PC-3 (cell line): ENCODE results near the gene RAD23A. TPM values are rescaled to one million over a fixed set of nuclear protein-coding genes. Genes with fewer than 3 reads are reported as not detected.
A peak's percentile ranks its signal among the peaks of the same experiment; 100 is the strongest.

Experiments
- ATAC-seq: fragments of 200-7000 bp; cut with Tn5 transposase; 2 replicates; pipeline ENCODE4 v1.9.1; 2020; ENCODE audit warnings: mild to moderate bottlenecking, moderate library complexity
- BruUV-seq: library from RNA; stranded (reverse); fragments of 400-500 nt; replicated peaks from 2 replicates; lab custom pipeline; 2021; lab: Mats Ljungman, UMichigan
- CTCF ChIA-PET: fragments of 300-600 bp; sonication (Branson Sonifier 250); formaldehyde crosslinking; loops from one replicate; lab custom pipeline; 2022; ENCODE audit warnings: antibody characterized with exemption; lab: Charles Lee
- POLR2A ChIA-PET: fragments of 300-600 bp; sonication (Branson Sonifier 250); formaldehyde crosslinking; loops from one replicate; lab custom pipeline; 2022; ENCODE audit warnings: antibody characterized with exemption; ENCODE audit not compliant: unreplicated experiment; lab: Charles Lee
- DNase-seq: peaks from one replicate; pipeline ENCODE4 v3.0.0-alpha.2; 2015
- H2AFZ ChIP-seq: fragments of 300-600 bp; sonication (generic); 2 replicates; pipeline ENCODE4 v1.6.0; 2016; ENCODE audit warnings: antibody characterized with exemption, low read length
- H3F3A ChIP-seq: fragments of 300-600 bp; sonication (generic); one replicate; pipeline ENCODE4 v1.6.0; 2017; ENCODE audit warnings: antibody characterized with exemption, low read length, control low read depth, mild to moderate bottlenecking; ENCODE audit not compliant: unreplicated experiment
- H3K27ac ChIP-seq: fragments of 300-600 bp; sonication (generic); 2 replicates; pipeline ENCODE4 v1.5.1; 2016; ENCODE audit warnings: mild to moderate bottlenecking, low read length
- H3K27me3 ChIP-seq: fragments of 300-600 bp; sonication (generic); 2 replicates; pipeline ENCODE4 v1.6.1; 2016; ENCODE audit warnings: low read length, mixed read lengths
- H3K36me3 ChIP-seq: fragments of 300-600 bp; sonication (generic); 2 replicates; pipeline ENCODE4 v1.6.1; 2016; ENCODE audit warnings: low read depth, mixed run types, low read length, mixed read lengths
- H3K4me1 ChIP-seq: fragments of 300-600 bp; sonication (generic); 2 replicates; pipeline ENCODE4 v1.5.1; 2016; ENCODE audit warnings: low read length; ENCODE audit not compliant: insufficient read depth
- H3K4me2 ChIP-seq: fragments of 300-600 bp; sonication (generic); 2 replicates; pipeline ENCODE4 v1.6.0; 2016; ENCODE audit warnings: low read length
- H3K4me3 ChIP-seq: fragments of 300-600 bp; sonication (generic); 2 replicates; pipeline ENCODE4 v1.5.1; 2016; ENCODE audit warnings: mild to moderate bottlenecking, low read length, mixed read lengths
- H3K79me2 ChIP-seq: fragments of 300-600 bp; sonication (generic); 2 replicates; pipeline ENCODE4 v1.6.1; 2017; ENCODE audit warnings: low read length, mixed read lengths
- H3K9ac ChIP-seq: fragments of 300-600 bp; sonication (generic); 2 replicates; pipeline ENCODE4 v1.6.0; 2016; ENCODE audit warnings: mild to moderate bottlenecking, low read length
- H3K9me2 ChIP-seq: fragments of 300-600 bp; sonication (generic); replicated peaks from 2 replicates; pipeline ENCODE4 v1.6.1; 2016; ENCODE audit warnings: mixed run types, low read length, mixed read lengths
- H3K9me3 ChIP-seq: fragments of 300-600 bp; sonication (generic); 2 replicates; pipeline ENCODE4 v1.6.1; 2016; ENCODE audit warnings: low read length, mixed read lengths
- H4K20me1 ChIP-seq: fragments of 300-600 bp; sonication (generic); 2 replicates; pipeline ENCODE4 v1.6.1; 2016; ENCODE audit warnings: low read length, mixed read lengths
- EZH2 ChIP-seq: fragments of 300-600 bp; sonication (generic); IDR thresholded peaks from one replicate; pipeline ENCODE4 v1.6.1; 2017; ENCODE audit warnings: antibody characterized with exemption, mild to moderate bottlenecking, low read length; ENCODE audit not compliant: unreplicated experiment
- EZH2phosphoT487 ChIP-seq: fragments of 300-600 bp; sonication (generic); IDR thresholded peaks from 2 replicates; pipeline ENCODE4 v1.6.1; 2018; ENCODE audit warnings: mild to moderate bottlenecking, antibody characterized with exemption, low read length, borderline replicate concordance
- intact Hi-C: fragments of 100-400 bp; cut with micrococcal nuclease; formaldehyde crosslinking; loops from 2 replicates; pipeline ENCODE4 v1.9.0; 2023
- total RNA-seq: library from RNA; depleted of rRNA; stranded (reverse); fragments of >200 nt; gene quantifications from 2 replicates; pipeline ENCODE4 v1.2.3, GENCODE V29; 2014
- TF ChIP-seq, protein P1 (sequence below): fragments of 300-600 bp; sonication (generic); conservative IDR thresholded peaks from 2 replicates; pipeline ENCODE4 v1.5.1; 2017; ENCODE audit warnings: antibody characterized with exemption, low read depth, mild to moderate bottlenecking, low read length

The RAD23A gene
- total RNA-seq, 1 experiment from 2014 or later, result 418 TPM

DNA sequence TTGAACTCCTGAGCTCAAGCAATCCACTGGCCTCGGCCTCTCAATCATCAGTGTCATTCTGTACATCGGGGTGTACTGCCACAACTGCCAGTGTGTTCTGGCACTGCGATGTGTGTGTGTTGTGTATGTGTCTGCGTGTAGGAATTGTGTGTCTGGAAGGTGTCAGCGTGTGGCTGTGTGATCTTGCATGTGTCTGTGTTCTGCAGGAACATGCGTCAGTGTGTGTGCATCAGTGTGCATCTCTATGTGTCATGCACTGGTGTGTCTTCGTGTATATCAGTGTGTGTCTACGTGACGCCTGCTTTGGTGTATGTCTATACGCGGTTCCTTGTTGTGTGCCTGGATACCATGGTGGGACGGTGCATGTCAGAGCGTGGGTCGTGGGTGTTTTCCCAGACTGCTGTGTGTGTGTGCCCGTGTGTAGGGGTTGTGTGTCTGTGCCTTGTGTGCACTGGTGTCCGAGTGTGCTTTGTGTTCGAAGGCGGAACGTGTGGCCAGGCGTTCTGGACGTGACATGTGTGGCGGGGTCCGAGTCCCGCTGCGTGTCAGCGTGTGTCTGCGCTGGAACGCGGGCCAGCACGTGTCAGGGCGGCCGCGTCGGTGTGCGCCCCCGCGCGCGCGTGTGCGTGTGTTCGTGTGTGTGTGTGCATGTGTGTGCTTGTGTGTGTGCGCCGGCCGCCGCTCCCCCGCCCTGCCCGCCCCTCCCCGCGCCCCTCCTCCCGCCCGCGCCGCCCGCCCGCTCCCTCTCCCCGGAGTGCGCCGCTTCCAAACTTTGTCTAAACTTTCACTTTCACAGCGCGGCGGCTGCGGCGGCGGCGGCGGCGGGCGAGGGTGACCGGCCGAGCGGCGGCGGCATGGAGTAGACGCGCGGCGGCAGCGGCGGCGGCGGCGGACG is 49.3 kb downstream of the RAD23A start, which contains the start of gene NFIX:
NFIX (plus strand) TSS at position 775 of the 895 bp plus-strand sequence. CDS start 363 bp downstream, outside the sequence.
- intact Hi-C loops, result no loop called here
- no peak for TF ChIP-seq EZH2phosphoT487
- TF ChIP-seq, protein P1, sequence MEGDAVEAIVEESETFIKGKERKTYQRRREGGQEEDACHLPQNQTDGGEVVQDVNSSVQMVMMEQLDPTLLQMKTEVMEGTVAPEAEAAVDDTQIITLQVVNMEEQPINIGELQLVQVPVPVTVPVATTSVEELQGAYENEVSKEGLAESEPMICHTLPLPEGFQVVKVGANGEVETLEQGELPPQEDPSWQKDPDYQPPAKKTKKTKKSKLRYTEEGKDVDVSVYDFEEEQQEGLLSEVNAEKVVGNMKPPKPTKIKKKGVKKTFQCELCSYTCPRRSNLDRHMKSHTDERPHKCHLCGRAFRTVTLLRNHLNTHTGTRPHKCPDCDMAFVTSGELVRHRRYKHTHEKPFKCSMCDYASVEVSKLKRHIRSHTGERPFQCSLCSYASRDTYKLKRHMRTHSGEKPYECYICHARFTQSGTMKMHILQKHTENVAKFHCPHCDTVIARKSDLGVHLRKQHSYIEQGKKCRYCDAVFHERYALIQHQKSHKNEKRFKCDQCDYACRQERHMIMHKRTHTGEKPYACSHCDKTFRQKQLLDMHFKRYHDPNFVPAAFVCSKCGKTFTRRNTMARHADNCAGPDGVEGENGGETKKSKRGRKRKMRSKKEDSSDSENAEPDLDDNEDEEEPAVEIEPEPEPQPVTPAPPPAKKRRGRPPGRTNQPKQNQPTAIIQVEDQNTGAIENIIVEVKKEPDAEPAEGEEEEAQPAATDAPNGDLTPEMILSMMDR, result no peak
- TF ChIP-seq EZH2, result no peak
- ChIA-PET POLR2A (interaction anchor here (0.6 kb wide), 1 partner anchor 157 kb away, joined by 5 read pairs; no protein-coding TSS in a partner anchor), CTCF (interaction anchor here (0.5 kb wide), 1 partner anchor 66 kb away, joined by 3 read pairs; no protein-coding TSS in a partner anchor)
- peak within 1 kb of the TSS; percentile 93 for H2AFZ ChIP-seq
- H3K27ac ChIP-seq, result peak within 1 kb of the TSS; percentile 14; the same call in 1 of the 2 replicates
- H3K9me3 ChIP-seq, result no peaks in the 10 kb centered on the region
- no peaks in the 10 kb centered on the region for H4K20me1 ChIP-seq
- DNase-seq (peak; percentile 69), ATAC-seq (peak; percentile 40)
- H3F3A ChIP-seq, result no peaks in the 10 kb centered on the region
- peak within 1 kb of the TSS; percentile 98 for H3K4me3 ChIP-seq
- H3K9ac ChIP-seq, result peak within 1 kb of the TSS; percentile 80
- no TSS peak for BruUV-seq
- H3K27me3 ChIP-seq, result no peaks in the 10 kb centered on the region
- peaks cover 42% of the 10 kb centered on the region for H3K79me2 ChIP-seq
- peaks cover 4% of the 10 kb centered on the region; the same call in 1 of the 2 replicates for H3K36me3 ChIP-seq
- H3K4me1 ChIP-seq, result peaks cover 14% of the 10 kb centered on the region
- H3K9me2 ChIP-seq, result no peaks in the 10 kb centered on the region
- peak within 1 kb of the TSS; percentile 89 for H3K4me2 ChIP-seq

DNA sequence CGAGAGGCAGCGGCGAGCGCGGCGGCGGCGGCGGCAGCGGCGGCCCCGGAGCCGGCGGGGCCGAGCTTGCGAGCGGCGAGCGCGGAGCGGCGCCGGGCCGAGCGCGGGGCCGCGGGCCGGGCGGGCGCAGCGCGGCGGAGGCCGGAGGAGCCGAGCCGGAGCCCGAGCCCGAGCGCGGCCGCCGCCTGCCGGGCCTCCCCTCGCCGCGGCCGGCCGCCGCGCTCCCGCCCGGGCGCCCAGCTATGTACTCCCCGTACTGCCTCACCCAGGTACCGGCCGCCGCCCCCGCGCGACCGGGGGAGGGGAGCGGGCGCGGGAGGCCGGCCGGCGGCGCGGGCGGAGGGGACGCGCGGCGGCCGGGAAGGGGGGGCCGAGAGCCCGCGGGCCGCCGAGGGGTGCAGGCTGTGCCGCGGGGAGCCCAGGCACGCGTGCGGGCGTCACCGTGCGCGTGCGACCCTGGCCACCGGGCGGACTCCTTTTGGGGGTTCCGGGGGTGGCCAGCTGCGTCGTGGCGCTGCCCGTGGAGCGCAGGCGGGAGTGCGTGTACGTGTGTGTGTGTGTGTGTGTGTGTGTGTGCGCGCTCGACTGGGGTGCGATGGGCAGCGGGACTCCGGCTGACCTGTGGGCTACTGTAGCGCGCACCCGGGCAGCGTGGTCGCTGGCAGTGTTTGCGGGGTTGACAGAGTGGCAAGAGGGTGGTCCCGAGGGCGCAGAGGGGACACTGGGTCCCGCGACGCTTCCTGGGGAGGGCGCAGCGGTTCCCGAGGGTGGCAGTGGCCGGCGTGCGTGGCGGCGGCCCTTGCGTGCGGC is 50.1 kb downstream of the RAD23A start:
- intact Hi-C loops, result loop anchor here (1.0 kb wide), 1 partner anchor 18 kb away; no protein-coding TSS in a partner anchor
- peak overlapping the region; percentile 77 for H2AFZ ChIP-seq
- TF ChIP-seq EZH2 (no peak), EZH2phosphoT487 (no peak)
- TF ChIP-seq, protein P1, result no peak
- no peaks in the 10 kb centered on the region for H3K9me3 ChIP-seq
- no TSS peak for BruUV-seq
- POLR2A ChIA-PET, result interaction anchor here (0.6 kb wide), 1 partner anchor 157 kb away, joined by 5 read pairs; no protein-coding TSS in a partner anchor
- H3K79me2 ChIP-seq, result peaks cover 50% of the 10 kb centered on the region
- H3K27me3 ChIP-seq, result no peaks in the 10 kb centered on the region
- CTCF ChIA-PET, result interaction anchor here (0.5 kb wide), 1 partner anchor 65 kb away, joined by 3 read pairs; no protein-coding TSS in a partner anchor
- no peaks in the 10 kb centered on the region for H3K9me2 ChIP-seq
- peaks cover 14% of the 10 kb centered on the region for H3K4me1 ChIP-seq
- peak overlapping the region; percentile 14; the same call in 1 of the 2 replicates for H3K27ac ChIP-seq
- H3K4me2 ChIP-seq, result peak overlapping the region; percentile 88
- DNase-seq, result no peak
- H3K9ac ChIP-seq, result peak overlapping the region; percentile 80
- H4K20me1 ChIP-seq, result no peaks in the 10 kb centered on the region
- ATAC-seq, result peak; percentile 33
- H3K4me3 ChIP-seq, result peak overlapping the region; percentile 98
- no peaks in the 10 kb centered on the region for H3F3A ChIP-seq
- H3K36me3 ChIP-seq, result peaks cover 4% of the 10 kb centered on the region; the same call in 1 of the 2 replicates
